ENCODE data around the gene EYA2. TPM values are rescaled to one million over a fixed set of nuclear protein-coding genes. Genes with fewer than 3 reads are reported as not detected.

EYA2 gene
- total and polyA plus RNA-seq, 2 of the 4 experiments (the other 2 are of a cell fraction), result 2.3 to 5.4 TPM

- no peaks in the 10 kb centered on the region for H3K79me1 ChIP-seq (ENCODE audit: low read depth in 1 of 2, low read length in 2 of 2)
- H3K27me3 ChIP-seq (ENCODE audit: control insufficient read depth, insufficient read depth, low read length), result no peaks in the 10 kb centered on the region
- POLR2A ChIA-PET (ENCODE audit: unreplicated experiment), result no interaction called here
- no peak overlapping the region for H2BK5ac ChIP-seq (ENCODE audit: low read depth, low read length, poor library complexity, severe bottlenecking)
- no peak overlapping the region for H3K4me2 ChIP-seq (ENCODE audit: low read depth, low read length)
- no peak overlapping the region for H2BK20ac ChIP-seq (ENCODE audit: low read depth, low read length)
- no peak overlapping the region for H2BK120ac ChIP-seq (ENCODE audit: low read depth, low read length)
- H3K56ac ChIP-seq (ENCODE audit: extremely low read depth, insufficient read depth, low read length), result no peak overlapping the region
- H3K4ac ChIP-seq (ENCODE audit: low read depth, low read length), result no peak overlapping the region
- H2AK5ac ChIP-seq (ENCODE audit: low read depth, low read length), result no peak overlapping the region
- H3K9ac ChIP-seq (ENCODE audit: low read depth, low read length), result no peak overlapping the region
- H4K5ac ChIP-seq (ENCODE audit: low read depth, low read length), result no peak overlapping the region
- no peak overlapping the region for H3K23ac ChIP-seq (ENCODE audit: low read depth, low read length)
- no peaks in the 10 kb centered on the region for H4K20me1 ChIP-seq (ENCODE audit: insufficient read depth, low read length)
- H2AK9ac ChIP-seq (replicated peaks; ENCODE audit: low read depth, low read length, poor library complexity), result no peak overlapping the region
- H3K4me3 ChIP-seq (ENCODE audit: insufficient read depth, low read depth, low read length), result no peak overlapping the region
- no peaks in the 10 kb centered on the region; the same call in 1 of the 2 replicates for H3K4me1 ChIP-seq (ENCODE audit: control insufficient read depth, insufficient read depth, low read length)
- no peak overlapping the region for H3K14ac ChIP-seq (replicated peaks; ENCODE audit: low read depth, low read length)
- H3K9me1 ChIP-seq (ENCODE audit: insufficient read depth, low read length), result no peaks in the 10 kb centered on the region
- no peak overlapping the region for H4K91ac ChIP-seq (ENCODE audit: insufficient read depth, low read depth, low read length)
- peaks cover under 1% of the 10 kb centered on the region; the same call in 1 of the 2 replicates for H3K9me3 ChIP-seq (ENCODE audit: control insufficient read depth, insufficient read depth, low read length)
- CTCF ChIA-PET, result no interaction called here
- no peak overlapping the region for H3K18ac ChIP-seq (ENCODE audit: low read depth, low read length)
- ATAC-seq (ENCODE audit: low read depth) (no peak), DNase-seq (no peak)
- no peak overlapping the region for H2BK15ac ChIP-seq (ENCODE audit: low read depth, low read length)
- no TSS peak for BruUV-seq (replicated peaks)
- no peaks in the 10 kb centered on the region for H3K36me3 ChIP-seq (ENCODE audit: control insufficient read depth, insufficient read depth, low read length)
- dilution Hi-C loops (cut with HindIII; ENCODE audit: low sequenced_read_pairs, unreplicated experiment), result no loop called here
- in situ Hi-C loops (cut with MboI; ENCODE audit: low sequenced_read_pairs), result no loop called here
- TF ChIP-seq CEBPB (IDR thresholded peaks at IDR 0.05; ENCODE audit: low read depth, low read length) (no peak), POLR2A (IDR thresholded peaks at IDR 0.05; ENCODE audit: low read depth, low read length) (no peak), NFE2L2 (IDR thresholded peaks at IDR 0.05; ENCODE audit: low read depth, low read length) (no peak)
- H4K8ac ChIP-seq (ENCODE audit: low read depth in 2 of 2, low read length in 2 of 2), result no peak overlapping the region
- intact Hi-C loops (cut with micrococcal nuclease), result no loop called here
- H3K27ac ChIP-seq (ENCODE audit: insufficient read depth, low read length), result no peak overlapping the region
- H2AFZ ChIP-seq (replicated peaks; ENCODE audit: low read length, poor library complexity), result no peak overlapping the region
These were observed 139.0 kb downstream of the EYA2 start for GRCh38 chr20:47033665-47034064.

Data from IMR-90 (cell line).